Activated naive CD8-positive, alpha-beta T cell treated with anti-CD3 and anti-CD28 coated beads, Interleukin-2, amount 50 U/mL, for 16 hours (primary cell): ENCODE results near the gene TEX14.

ENCODE experiments used
- DNase-seq: peaks from one replicate; pipeline ENCODE4 v3.0.0-alpha.2; 2020; ENCODE audit warnings: low read depth, low spot score

TEX14 gene

GRCh38 chr17:58529275-58529674, 162.6 kb downstream of the TEX14 start:
- DNase-seq, result no peak

GRCh38 chr17:58528443-58528842, 163.4 kb downstream of the TEX14 start:
- no peak for DNase-seq

- DNase-seq, result no peak
Observed at GRCh38 chr17:58527949-58528348, 163.9 kb downstream of the TEX14 start.

GRCh38 chr17:58527306-58527705, 164.5 kb downstream of the TEX14 start:
- no peak for DNase-seq

GRCh38 chr17:58525239-58525638, 166.6 kb downstream of the TEX14 start:
- DNase-seq, result no peak

- DNase-seq, result no peak
Observed at GRCh38 chr17:58521680-58522079, 170.2 kb downstream of the TEX14 start.

- DNase-seq, result no peak
Observed at GRCh38 chr17:58520843-58521430, 170.9 kb downstream of the TEX14 start.

- DNase-seq, result peak; percentile 99
Observed at GRCh38 chr17:58517928-58518609, 173.8 kb downstream of the TEX14 start.

GRCh38 chr17:58517378-58517927, 174.4 kb downstream of the TEX14 start:
- DNase-seq, result no peak

GRCh38 chr17:58516644-58517377, 175.0 kb downstream of the TEX14 start:
- DNase-seq, result no peak

- no peak for DNase-seq
Observed at GRCh38 chr17:58515286-58515685, 176.6 kb downstream of the TEX14 start.

- DNase-seq, result no peak
Observed at GRCh38 chr17:58514770-58515157, 177.1 kb downstream of the TEX14 start.

- DNase-seq, result peak; percentile 33
Observed at GRCh38 chr17:58513965-58514769, 177.7 kb downstream of the TEX14 start, which contains the start of gene MTMR4. MTMR4 (minus strand) TSS chr17:58514638; CDS start chr17:58514407, 231 bp downstream.

- no peak for DNase-seq
Observed at GRCh38 chr17:58513267-58513964, 178.4 kb downstream of the TEX14 start.

- DNase-seq, result no peak
Observed at GRCh38 chr17:58510075-58510474, 181.8 kb downstream of the TEX14 start.

GRCh38 chr17:58508341-58509067, 183.3 kb downstream of the TEX14 start:
- DNase-seq, result no peak

- DNase-seq, result no peak
Observed at GRCh38 chr17:58507123-58507634, 184.7 kb downstream of the TEX14 start.
